NCI-H446 (cell line): ENCODE measurements around the gene ARAP2.
A peak's percentile ranks its signal among the peaks of the same experiment; 100 is the strongest.

Experiments
- DNase-seq, 2 experiments: peaks; one replicate each; lab custom pipeline; 2025; lab: John Stamatoyannopoulos, UW

The ARAP2 gene, protein sequence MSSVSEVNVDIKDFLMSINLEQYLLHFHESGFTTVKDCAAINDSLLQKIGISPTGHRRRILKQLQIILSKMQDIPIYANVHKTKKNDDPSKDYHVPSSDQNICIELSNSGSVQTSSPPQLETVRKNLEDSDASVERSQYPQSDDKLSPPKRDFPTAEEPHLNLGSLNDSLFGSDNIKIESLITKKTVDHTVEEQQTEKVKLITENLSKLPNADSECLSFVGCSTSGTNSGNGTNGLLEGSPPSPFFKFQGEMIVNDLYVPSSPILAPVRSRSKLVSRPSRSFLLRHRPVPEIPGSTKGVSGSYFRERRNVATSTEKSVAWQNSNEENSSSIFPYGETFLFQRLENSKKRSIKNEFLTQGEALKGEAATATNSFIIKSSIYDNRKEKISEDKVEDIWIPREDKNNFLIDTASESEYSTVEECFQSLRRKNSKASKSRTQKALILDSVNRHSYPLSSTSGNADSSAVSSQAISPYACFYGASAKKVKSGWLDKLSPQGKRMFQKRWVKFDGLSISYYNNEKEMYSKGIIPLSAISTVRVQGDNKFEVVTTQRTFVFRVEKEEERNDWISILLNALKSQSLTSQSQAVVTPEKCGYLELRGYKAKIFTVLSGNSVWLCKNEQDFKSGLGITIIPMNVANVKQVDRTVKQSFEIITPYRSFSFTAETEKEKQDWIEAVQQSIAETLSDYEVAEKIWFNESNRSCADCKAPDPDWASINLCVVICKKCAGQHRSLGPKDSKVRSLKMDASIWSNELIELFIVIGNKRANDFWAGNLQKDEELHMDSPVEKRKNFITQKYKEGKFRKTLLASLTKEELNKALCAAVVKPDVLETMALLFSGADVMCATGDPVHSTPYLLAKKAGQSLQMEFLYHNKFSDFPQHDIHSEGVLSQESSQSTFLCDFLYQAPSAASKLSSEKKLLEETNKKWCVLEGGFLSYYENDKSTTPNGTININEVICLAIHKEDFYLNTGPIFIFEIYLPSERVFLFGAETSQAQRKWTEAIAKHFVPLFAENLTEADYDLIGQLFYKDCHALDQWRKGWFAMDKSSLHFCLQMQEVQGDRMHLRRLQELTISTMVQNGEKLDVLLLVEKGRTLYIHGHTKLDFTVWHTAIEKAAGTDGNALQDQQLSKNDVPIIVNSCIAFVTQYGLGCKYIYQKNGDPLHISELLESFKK (N-terminal part only)

DNA sequence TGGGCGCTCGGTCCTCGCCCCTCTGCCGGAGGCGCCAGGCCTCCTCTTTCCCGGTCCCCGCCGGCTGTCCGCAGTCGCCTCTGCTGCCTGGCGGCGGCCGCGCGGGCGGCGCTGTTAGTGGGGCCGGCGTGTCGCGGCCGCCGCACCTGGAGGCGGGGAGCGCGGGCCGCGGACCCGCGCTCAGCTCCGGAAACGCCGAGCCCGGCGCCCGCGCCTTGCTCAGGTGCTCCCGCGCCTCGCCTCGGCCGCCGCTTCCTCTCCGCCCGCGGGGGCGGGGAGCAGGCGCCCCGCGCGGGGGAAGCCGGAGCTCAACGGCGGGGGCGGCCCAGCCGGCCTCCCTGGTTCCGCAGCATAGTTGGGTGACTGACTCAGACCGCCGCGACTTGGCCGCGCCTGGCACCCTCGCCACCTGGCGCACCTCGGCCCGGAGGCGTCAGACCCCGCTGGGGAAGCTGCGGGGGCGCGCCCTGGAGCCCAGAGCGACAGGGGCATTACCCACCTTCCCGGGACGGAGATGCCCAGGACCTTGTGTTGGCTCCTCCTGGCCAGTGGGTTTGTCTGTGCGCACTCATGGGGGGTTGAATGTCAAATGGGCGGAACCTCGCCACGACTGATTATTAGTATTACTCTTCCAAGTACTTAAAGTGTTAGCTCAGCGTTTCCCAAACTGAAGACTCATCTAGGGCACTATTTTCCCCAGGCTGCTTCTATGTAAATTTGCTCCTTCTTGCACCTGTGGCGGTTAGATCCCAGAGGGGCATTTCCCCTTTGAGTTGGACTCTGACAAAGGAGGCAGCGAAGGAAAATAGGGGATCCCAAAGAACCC, at the start of gene ARAP2:
TSS of gene ARAP2 (minus strand) at position 258 of the 826 bp plus-strand sequence. CDS start 15,028 bp downstream, outside the sequence.
- peak in 1 of 2 experiments; percentile 59 for DNase-seq

DNA sequence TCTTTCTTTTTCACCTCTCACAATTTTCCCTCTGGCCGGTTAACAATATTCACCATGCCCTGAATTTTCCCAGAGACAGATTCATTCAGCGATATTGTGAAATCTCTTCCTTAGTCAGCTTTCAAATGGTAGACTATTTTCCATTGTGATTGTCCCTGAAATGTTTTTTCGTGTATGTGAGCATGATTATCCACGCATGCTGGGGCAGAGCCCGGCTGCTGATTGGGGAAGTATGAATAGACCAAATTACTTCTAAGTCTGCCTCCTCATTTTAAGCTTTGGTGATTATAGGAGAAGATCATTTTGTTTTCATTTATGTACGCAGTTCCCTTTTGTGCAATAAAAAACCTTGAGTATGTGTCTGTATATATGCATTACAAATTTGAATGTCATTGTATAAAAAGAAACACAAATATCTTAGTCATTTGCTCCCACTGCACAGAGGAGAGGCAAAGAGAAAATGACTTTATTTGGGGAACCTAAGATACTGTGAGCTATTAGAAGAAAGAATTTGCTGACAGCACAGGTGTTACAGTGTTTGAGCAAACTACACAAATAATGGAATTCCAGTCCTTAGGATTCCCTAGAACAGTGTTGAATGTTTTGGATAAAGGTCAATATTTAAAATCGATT, 48.4 kb upstream of the ARAP2 start:
- DNase-seq: no peak

DNA sequence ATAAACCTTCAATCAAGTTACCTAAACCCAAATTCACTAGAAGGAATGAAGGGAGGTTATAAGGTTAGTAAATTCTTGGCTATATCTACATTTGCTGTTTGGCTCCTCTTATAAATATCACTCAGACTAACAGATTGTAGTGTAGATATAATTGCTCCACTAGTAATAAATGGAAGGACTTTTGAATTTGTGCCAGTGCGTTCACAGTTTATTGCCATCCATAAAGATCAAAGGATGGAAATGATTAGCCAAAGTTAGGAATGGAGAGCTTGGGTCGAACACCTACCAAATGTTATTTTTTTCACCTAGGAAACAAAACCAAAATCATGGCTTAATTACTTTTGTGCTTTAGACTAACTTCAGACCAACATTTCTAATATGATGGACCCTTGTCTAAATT, 46.3 kb upstream of the ARAP2 start:
- peak; percentile 6 to 25 for DNase-seq

DNA sequence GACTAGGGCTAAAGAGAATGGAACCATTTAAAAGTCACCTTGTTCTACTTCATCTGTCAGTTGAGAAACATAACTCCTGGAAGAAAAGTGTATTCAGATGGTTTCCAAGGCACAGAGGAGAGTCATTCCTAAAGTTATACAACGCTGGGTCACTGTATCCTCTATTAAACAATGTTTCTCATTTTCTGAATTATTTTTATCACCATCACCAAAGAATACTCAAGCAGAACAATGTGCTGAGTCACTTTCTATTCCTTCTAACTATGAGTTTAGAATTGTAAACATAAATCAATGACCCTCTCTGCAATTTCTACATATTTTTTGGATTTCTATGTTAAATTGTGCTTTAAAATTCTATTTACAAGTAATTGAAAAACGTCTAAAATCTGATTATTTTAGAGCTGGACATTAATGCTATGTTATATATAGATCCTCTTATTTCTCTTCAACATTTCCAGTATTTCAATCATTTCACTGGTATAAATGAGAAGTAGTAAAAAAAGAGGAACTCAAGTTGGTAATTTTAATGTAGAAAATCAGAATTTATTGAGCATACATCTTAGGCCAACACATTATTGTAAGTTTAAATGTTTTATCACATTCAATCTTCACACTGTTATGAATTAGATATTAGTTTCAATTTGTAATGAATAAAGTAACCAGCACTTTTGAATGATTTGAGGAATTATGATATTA, 44.6 kb upstream of the ARAP2 start:
- DNase-seq: no peak

DNA sequence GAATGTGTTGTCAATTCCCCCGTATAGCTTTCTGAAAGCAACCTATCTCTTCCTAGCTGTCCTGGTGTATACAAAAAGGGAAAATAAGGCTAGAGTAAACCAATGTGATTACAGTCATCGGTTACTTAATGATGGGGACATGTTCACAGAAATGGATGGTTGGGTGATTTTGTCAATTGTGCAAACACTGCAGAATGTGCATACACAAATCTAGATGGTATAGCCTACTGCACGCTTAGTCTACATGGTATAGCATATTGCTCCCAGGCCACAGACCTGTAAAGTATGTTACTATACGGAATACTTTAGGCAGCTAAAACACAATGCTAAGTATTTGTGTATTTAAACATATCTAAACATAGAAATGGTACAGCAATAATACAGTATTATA, 42.2 kb upstream of the ARAP2 start:
- DNase-seq: no peak

DNA sequence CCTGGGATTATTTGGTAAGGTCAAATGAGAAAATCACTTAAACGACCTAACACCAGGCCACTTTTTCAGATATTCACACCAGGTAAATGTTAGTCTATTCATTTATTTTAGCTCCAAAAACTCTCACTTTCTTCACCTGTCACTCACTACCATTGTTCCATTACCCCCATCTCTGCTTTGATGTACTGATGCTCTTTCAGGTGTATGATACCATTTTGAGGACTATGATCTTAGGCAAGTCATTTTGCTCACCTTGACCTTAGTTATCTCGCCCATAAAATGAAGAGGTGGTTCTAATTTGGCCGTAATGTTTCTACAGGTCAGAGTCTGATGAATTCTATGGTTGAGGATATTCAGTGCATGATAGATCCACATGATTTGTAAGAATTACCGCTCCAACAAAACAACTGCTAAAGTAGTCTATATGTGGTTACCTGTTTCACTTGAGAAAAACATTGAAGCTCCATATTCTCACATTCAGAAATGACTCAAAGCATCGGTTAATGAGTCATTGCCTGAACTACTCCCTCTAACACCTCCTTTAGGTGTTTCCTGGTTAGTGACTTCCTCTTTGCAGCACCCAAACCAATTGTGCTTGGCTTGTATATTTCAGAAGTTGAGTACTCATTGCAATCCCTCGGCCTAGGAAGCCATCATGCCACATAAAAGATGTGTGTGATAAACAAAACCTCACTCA, 41.6 kb upstream of the ARAP2 start:
- no peak for DNase-seq

DNA sequence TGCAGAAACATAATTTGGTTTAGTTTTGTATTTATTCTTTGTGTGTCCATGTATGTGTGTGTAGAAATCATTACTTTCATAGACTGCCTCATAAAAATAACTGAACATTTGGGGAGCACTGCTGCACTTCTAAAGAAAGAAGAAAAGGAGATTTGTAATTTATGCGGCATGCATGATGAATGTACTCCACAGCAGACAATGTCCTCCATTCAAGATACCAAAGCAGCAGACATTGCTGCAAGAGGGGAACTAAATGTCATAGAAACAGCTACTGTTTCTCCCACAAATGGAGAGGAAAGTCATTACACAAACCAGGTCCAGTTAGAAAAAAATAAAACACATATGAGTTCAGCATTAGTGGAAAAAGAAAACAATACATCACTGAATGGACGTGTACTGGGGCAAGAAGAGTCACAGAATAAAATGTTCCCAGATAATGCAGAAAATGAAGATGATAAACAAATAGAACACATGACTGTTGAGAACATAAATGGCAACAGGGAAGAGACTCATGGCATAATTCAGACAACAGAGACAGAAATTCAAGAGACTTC, 39.7 kb upstream of the ARAP2 start:
- DNase-seq: no peak

DNA sequence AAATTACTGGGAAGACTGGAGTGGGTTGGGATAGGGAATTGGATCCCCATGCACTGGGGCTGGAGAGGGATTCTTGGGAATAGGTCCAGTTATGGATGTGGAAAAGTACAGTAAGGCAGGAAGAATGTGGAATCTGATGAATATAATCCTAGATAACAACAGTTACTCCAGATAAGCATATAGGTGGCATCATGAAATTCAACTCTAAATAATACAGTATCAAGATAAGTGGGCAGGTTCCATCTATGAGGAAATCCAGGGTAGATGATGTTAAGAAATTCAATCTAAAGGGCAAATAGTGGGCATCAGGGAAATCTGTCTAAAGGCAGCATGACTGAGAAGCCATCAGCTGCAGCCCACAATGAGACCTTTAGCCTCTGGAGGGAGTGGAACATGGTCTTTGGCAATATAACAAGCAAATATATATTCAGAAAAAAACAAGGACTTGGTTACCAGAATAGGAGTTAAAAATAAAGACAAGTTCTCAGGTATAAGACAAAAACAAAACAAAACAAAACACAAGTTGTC, 38.3 kb upstream of the ARAP2 start:
- DNase-seq: no peak

DNA sequence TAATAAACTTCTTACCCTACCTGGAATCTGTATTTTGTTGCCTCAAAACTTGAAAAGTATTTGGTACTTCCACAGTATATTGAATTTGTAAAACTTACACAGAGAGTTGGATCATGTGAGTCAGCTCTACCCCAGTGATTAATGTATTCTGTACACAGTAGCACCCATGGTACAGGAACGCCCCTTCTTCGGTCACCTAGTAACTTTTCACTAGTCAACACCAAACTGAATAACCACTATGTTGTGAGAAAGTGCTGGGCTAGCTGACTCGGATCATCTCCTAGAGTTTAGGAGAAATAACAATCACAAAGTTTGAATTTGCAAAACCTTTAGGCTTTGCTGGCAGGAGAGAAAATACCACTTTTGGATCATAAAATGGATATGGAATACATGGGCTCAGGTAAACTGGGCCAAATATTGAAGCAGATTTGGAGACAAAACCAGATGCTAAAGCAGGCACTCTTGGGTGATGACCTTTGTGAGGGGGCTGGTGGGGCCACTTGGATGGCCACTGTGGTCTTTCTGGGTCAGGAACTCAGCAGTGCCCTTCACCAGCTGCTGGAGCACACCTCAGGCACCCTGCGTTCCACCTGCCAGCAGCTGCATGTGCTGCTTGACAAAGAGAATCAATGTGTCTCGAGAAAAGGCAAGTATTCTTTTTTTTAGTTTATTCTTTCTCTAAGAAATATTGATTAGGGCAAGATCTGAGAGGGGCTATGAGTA, 37.2 kb upstream of the ARAP2 start, which contains the start of gene DTHD1:
TSS of gene DTHD1 (plus strand) at position 233 of the 723 bp plus-strand sequence. CDS start at position 376, 143 bp downstream.
- no peak for DNase-seq

DNA sequence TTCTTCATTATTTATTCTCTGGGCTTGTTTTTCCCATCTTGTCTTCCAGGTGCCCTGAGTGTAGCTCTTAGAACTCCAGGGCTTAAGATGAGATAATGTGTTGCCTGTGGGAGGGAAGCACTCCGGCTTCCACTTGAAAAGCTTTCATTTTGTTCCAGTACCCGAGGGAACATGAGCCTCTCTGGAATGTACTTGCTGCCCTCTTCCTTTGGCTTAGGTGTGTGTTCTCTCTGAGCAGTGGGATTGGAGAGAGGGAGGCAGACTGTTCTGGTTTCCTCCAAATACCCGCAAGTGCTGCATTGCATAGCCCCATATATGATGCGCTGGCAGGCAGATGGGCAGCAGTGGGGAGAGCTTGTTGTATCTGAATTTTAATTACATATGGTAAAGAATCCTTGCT, 36.2 kb upstream of the ARAP2 start:
- DNase-seq: no peak

DNA sequence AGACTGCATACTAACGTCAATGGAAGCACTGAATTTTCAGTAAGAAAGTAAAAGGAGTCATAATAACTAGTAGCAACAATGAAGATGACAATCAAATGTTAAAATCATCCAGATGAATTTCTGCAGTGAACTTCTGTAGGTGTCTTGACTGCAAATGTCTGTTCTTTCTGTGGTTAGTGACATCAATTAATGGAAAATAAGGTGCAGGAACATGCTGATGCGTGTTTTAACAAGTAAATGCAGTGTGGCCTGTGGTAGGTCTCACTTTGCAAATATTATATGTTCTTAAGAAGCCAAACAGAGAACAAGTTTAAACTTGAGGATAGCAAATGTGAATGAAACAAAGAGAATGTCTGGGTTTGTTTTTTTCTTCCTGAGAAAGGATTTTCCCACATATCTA, 34.5 kb upstream of the ARAP2 start:
- no peak for DNase-seq

DNA sequence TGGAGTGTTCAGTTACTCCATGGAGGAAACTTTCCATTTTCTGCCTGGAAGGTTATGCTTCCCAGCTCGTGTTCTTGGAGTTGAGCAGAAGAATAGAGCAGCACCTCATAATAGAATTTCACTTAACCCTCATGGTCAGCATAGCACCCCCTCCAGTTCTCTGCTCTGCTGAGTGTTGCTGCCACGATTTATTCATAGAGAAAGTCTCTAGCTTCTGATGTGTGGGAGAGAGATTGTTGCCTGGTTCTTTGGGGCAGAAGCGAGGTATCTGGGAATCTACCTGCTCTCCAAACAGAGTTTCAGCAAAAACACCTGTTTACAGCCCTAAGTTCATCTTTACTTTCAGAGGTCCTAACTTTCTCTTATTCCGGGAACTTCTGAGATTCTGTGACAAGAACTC, 33.2 kb upstream of the ARAP2 start:
- DNase-seq: no peak

DNA sequence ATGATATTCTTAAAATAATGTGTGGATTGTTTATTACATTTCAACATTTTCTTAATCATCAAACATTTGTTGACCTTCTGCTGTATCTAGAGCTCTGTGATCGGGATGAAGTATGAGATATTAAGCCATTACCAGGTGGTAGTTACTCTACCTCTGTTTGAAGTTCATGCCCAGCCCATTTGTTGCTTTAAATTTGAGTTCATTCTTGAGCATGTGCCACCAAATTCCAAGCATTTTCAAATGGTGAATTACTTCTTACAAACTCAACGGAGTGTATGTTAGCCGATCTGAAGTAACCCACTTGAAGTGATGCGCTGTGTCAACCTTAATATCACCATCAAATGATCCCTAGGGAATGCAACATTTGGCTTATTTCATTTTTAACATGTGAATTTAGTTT, 29.8 kb upstream of the ARAP2 start:
- no peak for DNase-seq

DNA sequence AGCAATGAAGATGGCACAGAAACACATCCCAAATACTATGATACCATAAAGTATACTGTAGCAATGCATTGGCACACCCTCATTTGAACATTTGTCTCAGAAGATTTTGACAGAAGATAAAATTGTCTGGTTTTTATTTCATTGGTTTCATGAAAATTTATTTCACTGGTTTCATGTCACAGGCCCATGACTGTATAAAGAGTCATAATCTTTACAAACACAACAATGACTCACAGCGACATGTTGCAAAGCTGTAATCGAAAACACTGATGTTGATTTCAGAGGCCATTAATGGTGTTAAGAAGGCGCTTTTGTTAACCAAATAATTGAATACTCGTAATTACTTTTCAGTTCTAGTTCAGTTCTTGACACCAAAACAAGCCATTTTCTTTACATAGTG, 29.0 kb upstream of the ARAP2 start:
- no peak for DNase-seq

DNA sequence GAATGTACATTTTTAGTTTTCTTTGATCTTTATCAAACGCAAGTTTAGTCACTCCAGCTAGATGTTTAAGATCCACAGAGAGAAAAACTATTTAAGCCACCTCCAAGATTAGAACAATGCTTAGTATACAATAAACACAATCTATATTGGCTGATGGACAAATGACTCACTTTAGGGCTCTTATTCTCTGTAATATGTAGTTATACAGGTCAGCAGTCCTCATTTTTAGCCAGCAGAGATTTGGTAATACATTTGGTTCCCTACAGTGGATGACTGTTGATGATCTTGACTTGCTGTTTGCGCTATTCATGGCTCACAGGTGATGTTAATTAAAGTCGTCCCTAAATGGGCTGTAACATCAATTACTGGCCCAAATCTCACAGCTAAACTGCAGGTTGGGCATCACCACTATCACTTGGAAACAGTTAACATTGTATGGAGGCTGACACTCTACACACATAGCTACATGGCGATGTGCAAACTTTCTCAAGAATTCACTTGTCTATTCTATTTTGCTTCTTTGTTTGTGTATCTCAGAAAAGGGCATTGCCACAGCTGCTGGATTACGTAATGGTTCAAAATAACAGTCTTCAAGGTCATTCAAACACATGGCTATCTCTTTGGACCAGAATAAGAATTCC, 25.3 kb upstream of the ARAP2 start:
- no peak for DNase-seq

DNA sequence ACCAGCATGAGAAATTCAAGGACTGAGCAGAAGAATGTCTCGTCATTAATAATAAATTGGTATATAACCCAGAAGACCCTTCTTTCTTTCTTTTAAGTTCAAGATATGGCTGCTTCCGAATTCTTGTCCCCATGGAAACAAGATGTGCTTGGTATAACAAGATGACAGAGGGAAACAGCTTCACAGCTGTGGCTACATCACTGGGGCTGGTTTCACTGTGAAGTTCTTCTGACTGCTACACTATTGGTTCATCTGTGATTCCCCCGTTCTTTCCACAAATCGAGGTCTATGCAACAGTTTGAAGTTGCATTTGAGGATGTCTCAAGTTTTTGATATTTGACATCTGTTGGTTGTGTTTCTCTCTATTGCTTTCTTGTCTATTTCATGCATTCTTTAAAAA, 24.8 kb upstream of the ARAP2 start:
- DNase-seq: no peak

DNA sequence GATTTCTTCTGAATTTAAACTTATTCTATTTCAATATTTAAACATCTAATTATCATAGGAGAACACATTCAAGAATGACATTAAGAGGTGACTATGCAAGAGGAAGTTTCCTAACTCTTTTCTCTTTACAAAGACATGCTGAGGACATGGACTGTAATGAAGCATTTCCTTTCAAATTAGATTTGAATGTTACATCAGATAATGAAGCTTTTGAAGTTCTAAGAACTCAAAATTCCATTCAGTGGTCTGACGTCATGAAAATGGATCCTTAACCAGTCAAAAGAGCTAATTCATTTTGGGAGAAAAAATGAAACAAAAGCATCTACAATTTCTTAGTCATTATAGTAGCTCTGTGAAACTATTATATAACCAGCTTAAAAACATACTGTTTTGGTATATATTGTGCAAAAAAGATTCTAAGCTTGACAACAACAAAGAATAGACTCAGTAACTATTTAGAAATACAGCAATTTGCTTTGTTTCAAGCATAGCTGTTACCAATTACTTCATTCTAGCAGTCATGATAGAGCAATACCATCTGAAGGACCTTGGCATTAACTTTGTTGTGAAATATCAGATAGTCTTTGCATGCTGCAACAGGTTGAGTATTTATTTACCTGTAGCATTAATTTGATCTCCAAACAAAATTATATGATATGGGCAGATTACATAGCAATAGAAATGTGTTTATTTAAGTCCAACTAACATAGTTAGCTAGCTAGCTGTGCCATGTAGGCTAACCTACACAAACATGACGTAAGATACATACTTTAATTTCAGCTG, 23.4 kb upstream of the ARAP2 start:
- no peak for DNase-seq
